ENCODE measurements around the gene HIVEP3.

DNA sequence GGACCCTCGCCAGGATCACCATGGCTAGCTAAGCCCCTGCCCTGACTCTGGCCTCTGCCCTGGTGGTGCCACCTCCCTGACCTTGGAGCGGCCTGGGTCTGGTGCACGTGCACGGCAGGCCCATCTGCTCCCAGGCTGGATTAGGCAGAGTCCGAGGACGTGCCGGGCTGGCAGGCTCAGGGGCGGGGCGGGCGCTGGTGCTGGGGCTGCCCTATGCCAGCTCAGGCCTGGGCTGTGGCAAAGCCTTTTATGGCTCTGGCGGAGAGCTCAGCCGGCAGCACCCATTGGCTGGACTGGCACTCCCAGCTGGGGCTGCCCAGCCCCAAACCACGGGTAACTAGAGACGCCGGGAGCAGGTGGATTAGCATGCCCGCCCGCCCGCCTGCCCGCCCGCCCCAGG, 417.1 kb downstream of the HIVEP3 start:
- no peak for TF ChIP-seq SIN3A (IDR thresholded peaks at IDR 0.05; ENCODE audit: borderline replicate concordance, low read depth, low read length)
- TF ChIP-seq, protein P1, sequence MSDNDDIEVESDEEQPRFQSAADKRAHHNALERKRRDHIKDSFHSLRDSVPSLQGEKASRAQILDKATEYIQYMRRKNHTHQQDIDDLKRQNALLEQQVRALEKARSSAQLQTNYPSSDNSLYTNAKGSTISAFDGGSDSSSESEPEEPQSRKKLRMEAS (IDR thresholded peaks at IDR 0.05; ENCODE audit: low read depth), result no peak
- TF ChIP-seq, protein P2, sequence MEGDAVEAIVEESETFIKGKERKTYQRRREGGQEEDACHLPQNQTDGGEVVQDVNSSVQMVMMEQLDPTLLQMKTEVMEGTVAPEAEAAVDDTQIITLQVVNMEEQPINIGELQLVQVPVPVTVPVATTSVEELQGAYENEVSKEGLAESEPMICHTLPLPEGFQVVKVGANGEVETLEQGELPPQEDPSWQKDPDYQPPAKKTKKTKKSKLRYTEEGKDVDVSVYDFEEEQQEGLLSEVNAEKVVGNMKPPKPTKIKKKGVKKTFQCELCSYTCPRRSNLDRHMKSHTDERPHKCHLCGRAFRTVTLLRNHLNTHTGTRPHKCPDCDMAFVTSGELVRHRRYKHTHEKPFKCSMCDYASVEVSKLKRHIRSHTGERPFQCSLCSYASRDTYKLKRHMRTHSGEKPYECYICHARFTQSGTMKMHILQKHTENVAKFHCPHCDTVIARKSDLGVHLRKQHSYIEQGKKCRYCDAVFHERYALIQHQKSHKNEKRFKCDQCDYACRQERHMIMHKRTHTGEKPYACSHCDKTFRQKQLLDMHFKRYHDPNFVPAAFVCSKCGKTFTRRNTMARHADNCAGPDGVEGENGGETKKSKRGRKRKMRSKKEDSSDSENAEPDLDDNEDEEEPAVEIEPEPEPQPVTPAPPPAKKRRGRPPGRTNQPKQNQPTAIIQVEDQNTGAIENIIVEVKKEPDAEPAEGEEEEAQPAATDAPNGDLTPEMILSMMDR (IDR thresholded peaks at IDR 0.05), result no peak
- no peak for TF ChIP-seq MXI1 (IDR thresholded peaks at IDR 0.05; ENCODE audit: low read depth, low read length)
- TF ChIP-seq, protein P3, sequence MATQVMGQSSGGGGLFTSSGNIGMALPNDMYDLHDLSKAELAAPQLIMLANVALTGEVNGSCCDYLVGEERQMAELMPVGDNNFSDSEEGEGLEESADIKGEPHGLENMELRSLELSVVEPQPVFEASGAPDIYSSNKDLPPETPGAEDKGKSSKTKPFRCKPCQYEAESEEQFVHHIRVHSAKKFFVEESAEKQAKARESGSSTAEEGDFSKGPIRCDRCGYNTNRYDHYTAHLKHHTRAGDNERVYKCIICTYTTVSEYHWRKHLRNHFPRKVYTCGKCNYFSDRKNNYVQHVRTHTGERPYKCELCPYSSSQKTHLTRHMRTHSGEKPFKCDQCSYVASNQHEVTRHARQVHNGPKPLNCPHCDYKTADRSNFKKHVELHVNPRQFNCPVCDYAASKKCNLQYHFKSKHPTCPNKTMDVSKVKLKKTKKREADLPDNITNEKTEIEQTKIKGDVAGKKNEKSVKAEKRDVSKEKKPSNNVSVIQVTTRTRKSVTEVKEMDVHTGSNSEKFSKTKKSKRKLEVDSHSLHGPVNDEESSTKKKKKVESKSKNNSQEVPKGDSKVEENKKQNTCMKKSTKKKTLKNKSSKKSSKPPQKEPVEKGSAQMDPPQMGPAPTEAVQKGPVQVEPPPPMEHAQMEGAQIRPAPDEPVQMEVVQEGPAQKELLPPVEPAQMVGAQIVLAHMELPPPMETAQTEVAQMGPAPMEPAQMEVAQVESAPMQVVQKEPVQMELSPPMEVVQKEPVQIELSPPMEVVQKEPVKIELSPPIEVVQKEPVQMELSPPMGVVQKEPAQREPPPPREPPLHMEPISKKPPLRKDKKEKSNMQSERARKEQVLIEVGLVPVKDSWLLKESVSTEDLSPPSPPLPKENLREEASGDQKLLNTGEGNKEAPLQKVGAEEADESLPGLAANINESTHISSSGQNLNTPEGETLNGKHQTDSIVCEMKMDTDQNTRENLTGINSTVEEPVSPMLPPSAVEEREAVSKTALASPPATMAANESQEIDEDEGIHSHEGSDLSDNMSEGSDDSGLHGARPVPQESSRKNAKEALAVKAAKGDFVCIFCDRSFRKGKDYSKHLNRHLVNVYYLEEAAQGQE (IDR thresholded peaks at IDR 0.05; ENCODE audit: low read depth, low read length), result no peak
- TF ChIP-seq RFX5 (IDR thresholded peaks at IDR 0.05; ENCODE audit: low read length), result no peak
- TF ChIP-seq TEAD4 (IDR thresholded peaks at IDR 0.05; ENCODE audit: borderline replicate concordance, insufficient read depth), result no peak
- no peak for TF ChIP-seq EP300 (IDR thresholded peaks at IDR 0.05; ENCODE audit: borderline replicate concordance in 1 of 2, low read depth in 1 of 2, low read length in 1 of 2)
- no peak for TF ChIP-seq NFIC (IDR thresholded peaks at IDR 0.05; ENCODE audit: borderline replicate concordance)
- TF ChIP-seq, protein P4, sequence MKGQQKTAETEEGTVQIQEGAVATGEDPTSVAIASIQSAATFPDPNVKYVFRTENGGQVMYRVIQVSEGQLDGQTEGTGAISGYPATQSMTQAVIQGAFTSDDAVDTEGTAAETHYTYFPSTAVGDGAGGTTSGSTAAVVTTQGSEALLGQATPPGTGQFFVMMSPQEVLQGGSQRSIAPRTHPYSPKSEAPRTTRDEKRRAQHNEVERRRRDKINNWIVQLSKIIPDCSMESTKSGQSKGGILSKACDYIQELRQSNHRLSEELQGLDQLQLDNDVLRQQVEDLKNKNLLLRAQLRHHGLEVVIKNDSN (IDR thresholded peaks at IDR 0.05; ENCODE audit: borderline replicate concordance, low read depth), result no peak
- TF ChIP-seq FOXM1 (IDR thresholded peaks at IDR 0.05; ENCODE audit: low read depth), result no peak
- TF ChIP-seq JUND (IDR thresholded peaks at IDR 0.05), result no peak
- TF ChIP-seq YY1 (IDR thresholded peaks at IDR 0.05; ENCODE audit: low read depth), result no peak
